GM19395 (cell line): ENCODE results near the gene VAV2.
"Not testable (repeated sequence)": the region's sequence is repeated elsewhere in the genome, so short reads cannot be mapped to it uniquely, and the experiment has no call there.

ENCODE experiments used
- ATAC-seq: cut with Tn5 transposase; IDR thresholded peaks from one replicate; pipeline ENCODE4 v1.9.1; 2021; ENCODE audit warnings: mild to moderate bottlenecking, moderate library complexity; ENCODE audit not compliant: unreplicated experiment

The VAV2 gene

GRCh38 chr9:133998915-133999595, 6.9 kb upstream of the VAV2 start:
- ATAC-seq, result no peak

GRCh38 chr9:133997584-133997983, 5.5 kb upstream of the VAV2 start:
- no peak for ATAC-seq

GRCh38 chr9:133996531-133997520, 4.7 kb upstream of the VAV2 start:
- no peak for ATAC-seq

GRCh38 chr9:133995012-133995896, 3.1 kb upstream of the VAV2 start:
- no peak for ATAC-seq

GRCh38 chr9:133994353-133995011, 2.4 kb upstream of the VAV2 start:
- no peak for ATAC-seq

- ATAC-seq, result no peak
Measured at GRCh38 chr9:133993635-133994253, 1.6 kb upstream of the VAV2 start.

- peak; percentile 53 for ATAC-seq
Measured at GRCh38 chr9:133992780-133993634, 883 bp upstream of the VAV2 start.

GRCh38 chr9:133991214-133991921, 756 bp downstream of the VAV2 start:
- peak; percentile 15 for ATAC-seq

GRCh38 chr9:133990366-133991213, 1.5 kb downstream of the VAV2 start:
- no peak for ATAC-seq

- no peak for ATAC-seq
Measured at GRCh38 chr9:133989625-133990365, 2.3 kb downstream of the VAV2 start.

- not testable (repeated sequence) for ATAC-seq
Measured at GRCh38 chr9:133988771-133989170, 3.4 kb downstream of the VAV2 start.

- ATAC-seq, result no peak
Measured at GRCh38 chr9:133987946-133988665, 4.0 kb downstream of the VAV2 start.

- no peak for ATAC-seq
Measured at GRCh38 chr9:133987446-133987788, 4.7 kb downstream of the VAV2 start.

- no peak for ATAC-seq
Measured at GRCh38 chr9:133986774-133987445, 5.2 kb downstream of the VAV2 start.

GRCh38 chr9:133986061-133986460, 6.1 kb downstream of the VAV2 start:
- ATAC-seq, result no peak
